HG03159 (cell line): ENCODE measurements around the gene SLC35C1.
"Not testable (repeated sequence)": the region's sequence is repeated elsewhere in the genome, so short reads cannot be mapped to it uniquely, and the experiment has no call there.

Experiments used
- ATAC-seq: cut with Tn5 transposase; IDR thresholded peaks from one replicate; pipeline ENCODE4 v1.9.1; 2021; ENCODE audit warnings: mild to moderate bottlenecking, moderate library complexity; ENCODE audit not compliant: unreplicated experiment

The SLC35C1 gene

GRCh38 chr11:45809456-45810395 lies 4.8 kb downstream of the SLC35C1 start:
- no peak for ATAC-seq

DNA sequence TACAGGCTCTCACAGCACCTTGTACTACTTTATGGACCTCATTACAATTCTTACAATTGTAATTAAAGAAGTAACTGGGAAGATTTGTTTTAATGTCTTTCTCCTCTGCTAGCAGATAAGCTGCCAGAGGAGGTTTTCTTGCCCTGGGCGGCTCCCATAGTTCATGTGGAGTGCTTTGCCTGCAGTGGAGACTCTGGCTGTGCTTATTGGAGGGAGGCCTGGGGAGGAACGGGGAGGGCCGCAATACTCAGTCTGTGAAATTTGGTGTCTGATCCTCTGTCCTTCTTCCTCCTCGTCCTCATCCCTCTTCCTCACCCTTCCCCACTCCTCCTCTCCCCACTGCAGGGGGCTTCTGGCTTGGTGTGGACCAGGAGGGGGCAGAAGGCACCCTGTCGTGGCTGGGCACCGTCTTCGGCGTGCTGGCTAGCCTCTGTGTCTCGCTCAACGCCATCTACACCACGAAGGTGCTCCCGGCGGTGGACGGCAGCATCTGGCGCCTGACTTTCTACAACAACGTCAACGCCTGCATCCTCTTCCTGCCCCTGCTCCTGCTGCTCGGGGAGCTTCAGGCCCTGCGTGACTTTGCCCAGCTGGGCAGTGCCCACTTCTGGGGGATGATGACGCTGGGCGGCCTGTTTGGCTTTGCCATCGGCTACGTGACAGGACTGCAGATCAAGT lies 5.6 kb downstream of the SLC35C1 start:
- no peak for ATAC-seq

GRCh38 chr11:45811109-45811435 lies 6.1 kb downstream of the SLC35C1 start:
- no peak for ATAC-seq

- ATAC-seq = no peak
Measured at GRCh38 chr11:45811571-45812290, 6.8 kb downstream of the SLC35C1 start.

DNA sequence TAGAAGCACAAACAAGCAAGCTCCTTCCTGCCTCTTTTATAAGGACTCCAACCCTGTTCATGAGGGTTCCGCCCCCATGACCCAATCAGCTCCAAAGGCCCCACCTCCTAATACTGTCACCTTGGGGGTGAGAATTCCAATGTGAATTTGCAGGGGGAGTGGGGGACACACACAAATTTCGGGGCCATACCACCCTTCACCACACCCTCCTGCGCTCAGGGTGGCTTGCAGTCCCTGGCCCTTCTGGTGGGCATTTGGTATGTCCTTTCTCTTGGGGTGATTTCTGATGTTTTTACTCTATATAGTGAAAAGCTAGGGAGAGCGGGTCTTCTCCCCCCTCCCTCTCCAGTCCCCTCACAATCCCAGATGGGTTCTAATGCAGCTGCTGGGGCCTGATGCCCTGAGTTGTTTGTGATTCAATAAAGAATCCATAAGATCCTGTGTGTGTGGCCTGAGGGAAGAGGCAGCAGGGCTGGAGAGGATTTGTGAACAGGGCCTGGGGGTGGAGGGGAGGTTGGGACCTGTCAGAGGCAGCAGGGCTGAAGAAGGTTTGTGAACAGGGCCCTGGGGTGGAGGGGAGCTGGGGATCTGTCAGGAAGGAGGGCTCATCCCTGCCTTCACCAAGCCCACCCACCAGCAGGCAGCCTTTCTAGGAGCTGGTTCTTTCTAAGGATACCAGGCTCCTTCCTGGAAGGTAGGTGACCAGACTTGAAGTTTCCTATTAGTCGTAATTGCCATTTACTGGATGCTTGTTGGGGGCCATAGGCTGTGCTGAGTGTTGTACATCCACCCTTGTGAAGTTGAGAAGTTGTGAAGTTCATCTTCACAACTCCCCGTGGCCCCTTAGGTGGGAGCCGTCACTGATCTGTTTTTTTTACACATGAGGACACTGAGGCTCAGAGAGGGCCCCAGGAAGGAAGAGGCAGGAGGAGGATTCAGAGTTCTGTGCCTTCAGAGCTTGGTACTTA lies 7.9 kb downstream of the SLC35C1 start:
- ATAC-seq = no peak

DNA sequence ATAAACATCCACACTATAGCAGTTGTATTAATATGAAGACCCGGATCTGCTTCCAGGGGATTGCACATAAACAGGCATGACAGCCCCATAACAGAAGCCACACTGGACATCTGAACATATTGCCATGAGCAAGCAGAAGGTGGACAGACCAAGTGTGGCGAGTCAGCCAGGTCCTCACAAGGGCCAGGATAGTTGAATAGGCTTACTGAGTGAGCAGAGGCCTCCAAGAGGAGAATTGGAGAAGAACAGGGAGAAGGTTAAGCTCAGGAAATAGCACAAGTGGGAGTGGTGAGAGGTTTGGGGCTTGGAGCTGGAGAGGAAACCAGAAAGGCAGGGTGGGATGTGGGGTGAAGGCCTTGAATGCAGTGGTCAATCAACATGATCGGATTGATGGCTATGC lies 10.8 kb downstream of the SLC35C1 start:
- no peak for ATAC-seq

DNA sequence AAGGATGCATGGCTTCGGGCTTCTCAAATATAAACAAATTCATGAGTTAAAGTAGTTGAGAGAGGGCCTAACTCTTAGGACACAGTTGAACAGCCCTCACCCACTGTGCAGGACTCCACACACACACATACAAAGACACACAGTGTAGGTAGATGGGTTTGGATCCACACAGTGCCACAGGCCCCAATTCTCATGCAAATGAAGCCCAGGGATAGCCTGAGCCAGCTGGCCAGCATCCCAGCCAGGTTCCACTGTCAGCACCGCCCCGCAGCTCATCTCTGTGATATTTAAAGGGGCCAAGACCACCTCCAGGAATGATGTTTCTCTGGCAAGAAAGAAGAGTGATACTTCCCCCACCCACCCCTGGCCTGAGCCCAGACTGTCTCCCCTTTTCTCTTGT lies 11.7 kb downstream of the SLC35C1 start:
- ATAC-seq = no peak

DNA sequence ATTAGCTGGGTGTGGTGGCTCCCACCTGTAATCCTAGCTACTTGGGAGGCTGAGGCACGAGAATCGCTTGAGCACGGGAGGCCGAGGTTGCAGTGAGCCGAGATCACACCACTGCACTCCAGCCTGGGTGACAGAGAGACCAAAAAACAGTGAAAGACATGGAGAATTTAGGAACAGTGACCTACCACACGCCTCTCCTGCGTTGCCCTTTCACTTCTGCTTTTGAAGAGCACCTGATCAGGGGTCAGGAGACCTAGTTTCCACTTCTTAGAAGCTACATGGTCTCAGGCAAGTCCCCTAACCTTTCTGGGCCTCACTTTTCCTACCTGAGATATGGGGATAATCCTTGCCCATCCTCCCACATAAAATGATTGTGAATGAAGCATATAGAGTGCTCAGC lies 12.2 kb downstream of the SLC35C1 start:
- peak; percentile 78 for ATAC-seq

DNA sequence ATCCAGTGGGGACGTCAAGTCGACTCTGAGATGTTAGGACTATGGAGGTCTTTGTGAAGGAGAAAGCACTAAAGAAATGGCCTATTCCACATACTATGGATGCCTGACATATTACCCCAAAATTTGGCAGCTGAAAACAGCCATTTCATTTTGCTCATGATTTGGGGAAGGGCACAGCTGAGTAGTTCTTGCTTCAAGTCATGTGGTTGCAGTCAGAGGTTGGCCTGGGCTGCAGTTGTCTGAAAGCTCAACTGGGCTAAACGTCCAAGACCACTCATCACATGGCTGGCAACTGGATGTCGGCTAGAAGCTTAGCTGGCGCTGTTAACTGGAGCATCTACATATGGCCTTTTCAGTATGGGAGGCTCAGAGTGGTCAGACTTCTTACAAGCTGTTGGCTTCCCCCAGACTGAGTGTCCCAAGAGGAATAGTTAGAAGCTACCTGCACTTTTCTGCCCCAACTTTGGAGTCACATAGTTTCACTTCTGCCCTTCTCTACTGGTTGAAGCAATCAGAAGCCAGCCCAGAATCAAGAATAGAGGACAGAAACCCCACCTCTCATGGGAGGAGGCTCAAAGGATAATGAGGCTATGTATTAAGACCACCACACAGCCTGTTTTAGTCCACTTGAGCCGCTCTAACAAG lies 14.1 kb downstream of the SLC35C1 start:
- no peak for ATAC-seq

DNA sequence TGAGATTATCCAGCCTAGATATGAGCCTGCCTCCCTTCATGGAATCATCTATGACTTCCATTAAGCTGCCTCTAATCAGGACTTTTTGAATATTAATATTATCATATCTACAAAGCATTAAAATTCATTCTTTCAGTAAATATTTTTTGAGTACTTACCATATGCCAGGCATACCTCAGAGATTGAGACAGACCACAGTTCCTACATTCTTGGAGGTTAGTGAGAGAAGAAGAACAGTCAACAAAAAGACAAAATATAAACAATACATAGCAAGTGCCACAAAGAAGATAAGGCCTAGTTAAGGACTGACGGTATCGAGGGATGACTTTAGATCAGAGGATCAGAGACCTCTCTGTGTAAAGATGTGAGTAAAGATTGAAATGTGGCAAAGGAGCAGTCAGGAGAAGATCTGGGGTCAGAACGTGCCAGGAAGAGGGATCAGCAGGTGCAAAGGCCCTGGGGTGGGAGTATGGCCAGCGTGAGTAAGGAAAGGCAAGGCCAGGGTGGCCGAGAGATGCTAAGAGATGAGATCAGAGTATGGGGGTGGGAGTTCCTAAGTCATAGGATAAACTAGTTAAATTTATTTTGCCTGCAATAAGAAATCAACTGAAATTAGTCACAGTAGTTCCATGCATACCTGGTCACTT lies 15.4 kb downstream of the SLC35C1 start:
- ATAC-seq = no peak

GRCh38 chr11:45826492-45826891 lies 21.5 kb downstream of the SLC35C1 start:
- not testable (repeated sequence) for ATAC-seq

GRCh38 chr11:45827123-45827522 lies 22.2 kb downstream of the SLC35C1 start:
- ATAC-seq = no peak

DNA sequence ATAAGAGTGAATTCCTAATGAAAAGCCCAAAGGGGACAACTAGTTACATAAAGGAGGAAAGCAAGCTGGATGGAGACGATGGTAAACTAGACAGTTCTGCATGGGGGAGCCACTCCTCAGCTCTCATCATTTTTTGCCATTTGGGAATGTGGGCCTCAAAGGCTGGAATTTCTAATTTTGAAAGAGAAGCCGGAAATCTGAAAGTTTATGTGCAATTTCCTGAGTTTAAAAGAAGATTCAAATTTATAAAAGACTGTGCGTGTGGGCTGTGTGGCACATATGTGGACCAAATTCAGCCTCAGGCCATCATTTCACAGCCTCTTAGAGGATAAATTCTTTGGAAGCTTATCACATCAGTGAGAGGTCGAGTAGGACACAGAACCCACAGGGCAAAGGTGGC lies 24.0 kb downstream of the SLC35C1 start:
- no peak for ATAC-seq

DNA sequence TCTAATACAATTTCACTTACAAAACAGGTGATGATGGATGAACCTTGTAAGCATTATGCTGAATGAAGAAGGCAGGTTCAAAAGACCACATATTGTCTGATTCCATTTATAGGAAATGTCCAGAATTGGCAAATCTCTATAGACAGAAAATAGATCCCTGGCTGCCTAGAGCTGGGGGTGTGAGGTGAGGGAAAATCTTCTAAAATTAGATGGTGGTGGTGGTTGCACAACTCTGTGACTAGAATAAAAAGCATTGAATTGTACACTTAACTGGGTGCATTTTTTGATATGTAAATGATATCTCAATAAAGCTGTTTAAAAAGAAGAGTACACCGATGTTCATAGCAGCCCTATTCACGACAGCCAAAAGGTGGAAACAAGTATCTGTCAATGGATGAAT lies 25.6 kb downstream of the SLC35C1 start:
- no peak for ATAC-seq

- ATAC-seq = no peak
Measured at GRCh38 chr11:45832811-45833441, 28.0 kb downstream of the SLC35C1 start.

DNA sequence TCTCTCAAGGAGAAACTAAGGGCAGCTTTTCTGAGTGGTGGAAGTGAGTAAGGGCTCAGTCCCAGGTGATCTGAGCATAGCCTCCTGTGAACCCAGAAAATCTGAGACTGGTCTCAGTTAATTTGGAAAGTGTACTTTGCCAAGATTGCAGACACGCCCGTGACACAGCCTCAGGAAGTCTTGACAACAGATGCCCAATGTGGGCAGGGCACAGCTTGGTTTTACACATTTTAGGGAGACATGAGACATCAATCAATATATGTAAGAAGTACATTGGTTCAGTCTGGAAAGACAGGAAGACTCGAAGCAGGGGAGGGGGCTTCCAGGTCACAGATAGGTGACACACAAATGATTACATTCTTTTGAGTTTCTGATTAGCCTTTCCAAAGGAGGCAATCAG lies 28.8 kb downstream of the SLC35C1 start:
- ATAC-seq = no peak

DNA sequence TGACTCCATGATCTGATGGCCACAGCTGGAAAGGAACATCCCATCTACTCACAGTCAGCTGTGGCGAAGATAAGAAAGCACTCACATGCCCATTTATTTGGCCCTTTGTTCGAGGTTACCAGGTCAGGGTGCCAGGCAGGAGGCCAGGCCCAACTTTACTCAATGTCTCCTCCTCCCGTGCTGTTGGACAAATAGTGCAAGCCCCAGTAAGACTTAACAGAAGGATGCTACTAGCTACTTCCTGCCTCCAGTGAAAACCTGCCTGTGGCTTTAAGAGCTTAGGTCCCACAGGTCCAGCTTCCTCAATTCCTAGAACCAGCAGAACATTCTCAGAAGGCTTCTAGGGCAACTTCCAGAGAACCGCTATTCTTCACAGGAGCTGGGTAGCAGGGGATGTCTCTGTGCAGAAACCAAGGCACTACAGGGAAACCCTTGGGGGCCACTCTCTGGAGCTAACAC lies 29.4 kb downstream of the SLC35C1 start:
- no peak for ATAC-seq

GRCh38 chr11:45839204-45839603 lies 34.3 kb downstream of the SLC35C1 start:
- no peak for ATAC-seq

- not testable (repeated sequence) for ATAC-seq
Measured at GRCh38 chr11:45840251-45840650, 35.3 kb downstream of the SLC35C1 start.
